ENCODE results near the gene CACNG8.

DNA sequence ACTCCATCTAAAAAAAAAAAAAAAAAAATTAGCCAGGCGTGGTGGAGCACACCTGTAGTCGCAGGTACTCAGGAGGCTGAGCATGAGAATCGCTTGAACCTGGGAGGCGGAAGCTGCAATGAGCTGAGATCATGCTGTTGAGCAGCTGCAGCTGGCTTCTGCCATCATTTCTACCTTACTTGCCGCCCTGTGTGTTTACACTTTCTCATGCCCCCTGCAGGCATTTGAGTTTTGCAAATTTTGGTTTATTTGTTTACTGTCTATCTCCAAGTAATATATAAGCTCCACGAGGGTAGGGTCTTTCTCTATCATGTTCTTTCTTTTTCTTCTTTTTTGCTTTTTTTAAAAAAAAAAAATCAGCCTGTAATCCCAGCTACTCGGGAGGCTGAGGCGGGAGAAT is 46.7 kb downstream of the CACNG8 start:
- TF ChIP-seq, protein P1, sequence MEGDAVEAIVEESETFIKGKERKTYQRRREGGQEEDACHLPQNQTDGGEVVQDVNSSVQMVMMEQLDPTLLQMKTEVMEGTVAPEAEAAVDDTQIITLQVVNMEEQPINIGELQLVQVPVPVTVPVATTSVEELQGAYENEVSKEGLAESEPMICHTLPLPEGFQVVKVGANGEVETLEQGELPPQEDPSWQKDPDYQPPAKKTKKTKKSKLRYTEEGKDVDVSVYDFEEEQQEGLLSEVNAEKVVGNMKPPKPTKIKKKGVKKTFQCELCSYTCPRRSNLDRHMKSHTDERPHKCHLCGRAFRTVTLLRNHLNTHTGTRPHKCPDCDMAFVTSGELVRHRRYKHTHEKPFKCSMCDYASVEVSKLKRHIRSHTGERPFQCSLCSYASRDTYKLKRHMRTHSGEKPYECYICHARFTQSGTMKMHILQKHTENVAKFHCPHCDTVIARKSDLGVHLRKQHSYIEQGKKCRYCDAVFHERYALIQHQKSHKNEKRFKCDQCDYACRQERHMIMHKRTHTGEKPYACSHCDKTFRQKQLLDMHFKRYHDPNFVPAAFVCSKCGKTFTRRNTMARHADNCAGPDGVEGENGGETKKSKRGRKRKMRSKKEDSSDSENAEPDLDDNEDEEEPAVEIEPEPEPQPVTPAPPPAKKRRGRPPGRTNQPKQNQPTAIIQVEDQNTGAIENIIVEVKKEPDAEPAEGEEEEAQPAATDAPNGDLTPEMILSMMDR (IDR thresholded peaks at IDR 0.05): no peak
- no peak for TF ChIP-seq POLR2A (IDR thresholded peaks at IDR 0.05)

Data from adrenal gland (tissue), 5 donors.